Neural progenitor cell (in vitro differentiated cells): Measurements from ENCODE around the gene PAM.

Experiments
- EZH2 ChIP-seq: fragments of 200-600 bp; sonication (generic); IDR thresholded peaks from 2 replicates; pipeline ENCODE4 v1.6.1; 2017; ENCODE audit warnings: antibody characterized with exemption, mild to moderate bottlenecking, moderate library complexity
- EZH2phosphoT487 ChIP-seq: fragments of 200-600 bp; sonication (generic); IDR thresholded peaks from 2 replicates; pipeline ENCODE4 v1.6.1; 2017; ENCODE audit warnings: antibody characterized with exemption
- TF ChIP-seq, protein P1 (sequence below): fragments of 200-600 bp; sonication (generic); IDR thresholded peaks from 2 replicates; pipeline ENCODE4 v1.5.1; 2017; ENCODE audit warnings: antibody characterized with exemption, mild to moderate bottlenecking

DNA sequence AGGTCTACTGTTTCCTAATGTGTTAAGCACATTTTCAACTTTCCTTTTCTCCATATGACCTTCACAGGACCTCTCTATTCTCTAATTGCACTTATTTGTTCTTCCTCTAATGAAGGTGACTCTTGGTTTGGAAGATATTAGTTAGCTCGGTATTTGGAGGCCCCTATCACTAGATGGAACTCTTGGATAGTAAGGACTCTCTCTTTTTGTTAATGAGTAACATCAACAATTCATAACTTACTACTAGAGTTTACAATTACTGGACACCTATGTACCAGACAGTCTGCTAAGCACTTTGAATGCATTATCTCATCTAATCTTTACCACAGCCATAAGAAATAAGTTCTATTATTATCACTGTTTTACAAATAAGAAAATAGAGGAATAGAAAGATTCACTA is 23.4 kb upstream of the PAM start:
- TF ChIP-seq, protein P1, sequence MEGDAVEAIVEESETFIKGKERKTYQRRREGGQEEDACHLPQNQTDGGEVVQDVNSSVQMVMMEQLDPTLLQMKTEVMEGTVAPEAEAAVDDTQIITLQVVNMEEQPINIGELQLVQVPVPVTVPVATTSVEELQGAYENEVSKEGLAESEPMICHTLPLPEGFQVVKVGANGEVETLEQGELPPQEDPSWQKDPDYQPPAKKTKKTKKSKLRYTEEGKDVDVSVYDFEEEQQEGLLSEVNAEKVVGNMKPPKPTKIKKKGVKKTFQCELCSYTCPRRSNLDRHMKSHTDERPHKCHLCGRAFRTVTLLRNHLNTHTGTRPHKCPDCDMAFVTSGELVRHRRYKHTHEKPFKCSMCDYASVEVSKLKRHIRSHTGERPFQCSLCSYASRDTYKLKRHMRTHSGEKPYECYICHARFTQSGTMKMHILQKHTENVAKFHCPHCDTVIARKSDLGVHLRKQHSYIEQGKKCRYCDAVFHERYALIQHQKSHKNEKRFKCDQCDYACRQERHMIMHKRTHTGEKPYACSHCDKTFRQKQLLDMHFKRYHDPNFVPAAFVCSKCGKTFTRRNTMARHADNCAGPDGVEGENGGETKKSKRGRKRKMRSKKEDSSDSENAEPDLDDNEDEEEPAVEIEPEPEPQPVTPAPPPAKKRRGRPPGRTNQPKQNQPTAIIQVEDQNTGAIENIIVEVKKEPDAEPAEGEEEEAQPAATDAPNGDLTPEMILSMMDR = no peak
- TF ChIP-seq EZH2 (no peak), EZH2phosphoT487 (no peak)
